Measurements from ENCODE around the gene TNFRSF8. TPM values are rescaled to one million over a fixed set of nuclear protein-coding genes. Genes with fewer than 3 reads are reported as not detected.
A peak's percentile ranks its signal among the peaks of the same experiment; 100 is the strongest.

Gene TNFRSF8
- total and polyA plus RNA-seq, 9 of the 15 experiments (the other 6 are each of a cell fraction or from before 2014, with no cell fraction given): 3.5 to 38.4 (median 17.1) TPM

DNA sequence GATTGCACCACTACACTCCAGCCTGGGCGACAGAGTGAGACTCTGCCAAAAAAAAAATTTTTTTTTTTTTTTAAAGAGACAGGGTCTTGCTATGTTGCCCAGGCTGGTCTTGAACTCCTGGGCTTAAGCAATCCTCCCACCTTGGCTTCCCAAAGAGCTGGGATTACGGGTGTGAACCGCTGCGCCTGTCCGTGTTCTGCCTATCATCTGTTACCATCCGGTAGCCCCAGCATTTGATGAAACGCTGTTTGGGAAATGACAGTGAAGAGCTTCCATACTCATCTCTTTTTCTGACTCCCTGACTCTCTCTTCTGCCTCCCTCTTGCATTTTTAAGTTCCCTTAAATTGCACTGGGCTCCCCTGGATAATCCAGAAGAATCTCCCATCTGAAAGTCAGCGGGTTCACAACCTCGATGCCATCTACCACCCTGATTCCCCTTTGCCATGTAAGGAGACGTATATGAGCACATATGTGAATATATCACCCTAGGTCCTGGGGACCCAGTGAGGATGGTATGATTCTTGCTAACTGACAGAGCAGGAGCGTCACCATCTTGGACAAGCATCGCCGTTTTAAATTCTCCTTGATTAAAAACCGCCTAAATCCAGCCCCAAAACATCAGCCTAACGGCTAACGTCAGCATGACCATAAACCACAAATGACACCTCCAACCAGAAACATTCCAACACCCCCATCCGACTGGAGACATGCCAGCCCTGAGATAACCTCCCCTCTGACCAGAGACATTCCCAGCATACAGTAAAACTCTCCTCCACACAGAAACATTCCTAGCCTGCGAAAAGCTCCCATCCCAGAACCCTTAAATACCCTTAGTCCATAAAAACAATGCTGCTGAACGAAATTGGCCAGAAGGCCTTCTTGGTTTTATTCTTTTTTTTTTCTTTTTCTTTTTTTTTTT lies 12.4 kb downstream of the TNFRSF8 start (continued):
- TF ChIP-seq, protein P1, sequence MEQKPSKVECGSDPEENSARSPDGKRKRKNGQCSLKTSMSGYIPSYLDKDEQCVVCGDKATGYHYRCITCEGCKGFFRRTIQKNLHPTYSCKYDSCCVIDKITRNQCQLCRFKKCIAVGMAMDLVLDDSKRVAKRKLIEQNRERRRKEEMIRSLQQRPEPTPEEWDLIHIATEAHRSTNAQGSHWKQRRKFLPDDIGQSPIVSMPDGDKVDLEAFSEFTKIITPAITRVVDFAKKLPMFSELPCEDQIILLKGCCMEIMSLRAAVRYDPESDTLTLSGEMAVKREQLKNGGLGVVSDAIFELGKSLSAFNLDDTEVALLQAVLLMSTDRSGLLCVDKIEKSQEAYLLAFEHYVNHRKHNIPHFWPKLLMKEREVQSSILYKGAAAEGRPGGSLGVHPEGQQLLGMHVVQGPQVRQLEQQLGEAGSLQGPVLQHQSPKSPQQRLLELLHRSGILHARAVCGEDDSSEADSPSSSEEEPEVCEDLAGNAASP (IDR thresholded peaks at IDR 0.05): no peak
- TF ChIP-seq, protein P2, sequence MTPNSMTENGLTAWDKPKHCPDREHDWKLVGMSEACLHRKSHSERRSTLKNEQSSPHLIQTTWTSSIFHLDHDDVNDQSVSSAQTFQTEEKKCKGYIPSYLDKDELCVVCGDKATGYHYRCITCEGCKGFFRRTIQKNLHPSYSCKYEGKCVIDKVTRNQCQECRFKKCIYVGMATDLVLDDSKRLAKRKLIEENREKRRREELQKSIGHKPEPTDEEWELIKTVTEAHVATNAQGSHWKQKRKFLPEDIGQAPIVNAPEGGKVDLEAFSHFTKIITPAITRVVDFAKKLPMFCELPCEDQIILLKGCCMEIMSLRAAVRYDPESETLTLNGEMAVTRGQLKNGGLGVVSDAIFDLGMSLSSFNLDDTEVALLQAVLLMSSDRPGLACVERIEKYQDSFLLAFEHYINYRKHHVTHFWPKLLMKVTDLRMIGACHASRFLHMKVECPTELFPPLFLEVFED (CRISPR knock-in tag; conservative IDR thresholded peaks at IDR 0.05): peak; percentile 96
- no peak for TF ChIP-seq YBX1 (IDR thresholded peaks at IDR 0.05)
- peak; percentile 99 for TF ChIP-seq HIVEP1 (CRISPR knock-in tag; IDR thresholded peaks at IDR 0.05)
- TF ChIP-seq RCOR1 (IDR thresholded peaks at IDR 0.05; ENCODE audit: borderline replicate concordance in 1 of 2, low read depth in 2 of 2, low read length in 2 of 2): peak in 1 of 2 experiments; percentile 85; a peak in 2 of 4 replicates
- 0 out of 2 replicates have a peak, but pooled peaks have one; percentile 30 for TF ChIP-seq NFATC3 (IDR thresholded peaks at IDR 0.05)
- TF ChIP-seq ZSCAN29 (IDR thresholded peaks at IDR 0.05): 0 out of 2 replicates have a peak, but pooled peaks have one; percentile 22
- TF ChIP-seq, protein P3, sequence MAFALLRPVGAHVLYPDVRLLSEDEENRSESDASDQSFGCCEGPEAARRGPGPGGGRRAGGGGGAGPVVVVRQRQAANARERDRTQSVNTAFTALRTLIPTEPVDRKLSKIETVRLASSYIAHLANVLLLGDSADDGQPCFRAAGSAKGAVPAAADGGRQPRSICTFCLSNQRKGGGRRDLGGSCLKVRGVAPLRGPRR (CRISPR knock-in tag; IDR thresholded peaks at IDR 0.05): peak; percentile 99
- TF ChIP-seq, protein P4, sequence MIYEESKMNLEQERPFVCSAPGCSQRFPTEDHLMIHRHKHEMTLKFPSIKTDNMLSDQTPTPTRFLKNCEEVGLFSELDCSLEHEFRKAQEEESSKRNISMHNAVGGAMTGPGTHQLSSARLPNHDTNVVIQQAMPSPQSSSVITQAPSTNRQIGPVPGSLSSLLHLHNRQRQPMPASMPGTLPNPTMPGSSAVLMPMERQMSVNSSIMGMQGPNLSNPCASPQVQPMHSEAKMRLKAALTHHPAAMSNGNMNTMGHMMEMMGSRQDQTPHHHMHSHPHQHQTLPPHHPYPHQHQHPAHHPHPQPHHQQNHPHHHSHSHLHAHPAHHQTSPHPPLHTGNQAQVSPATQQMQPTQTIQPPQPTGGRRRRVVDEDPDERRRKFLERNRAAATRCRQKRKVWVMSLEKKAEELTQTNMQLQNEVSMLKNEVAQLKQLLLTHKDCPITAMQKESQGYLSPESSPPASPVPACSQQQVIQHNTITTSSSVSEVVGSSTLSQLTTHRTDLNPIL (CRISPR knock-in tag; IDR thresholded peaks at IDR 0.05): peak; percentile 98
- 0 out of 2 replicates have a peak, but pooled peaks have one; percentile 29 for TF ChIP-seq ETV5 (CRISPR knock-in tag; IDR thresholded peaks at IDR 0.05; ENCODE audit: low read depth)
- TF ChIP-seq MEIS2 (IDR thresholded peaks at IDR 0.05; ENCODE audit: partially characterized antibody): peak; percentile 97
- peak; percentile 91 for TF ChIP-seq ZNF324 (CRISPR knock-in tag; IDR thresholded peaks at IDR 0.05)
- peak; percentile 39; the same call in 1 of the 2 replicates for TF ChIP-seq TAL1 (IDR thresholded peaks at IDR 0.05)
- no peak for TF ChIP-seq HNRNPH1 (optimal IDR thresholded peaks at IDR 0.05; ENCODE audit: low read depth, low read length)
- TF ChIP-seq ZNF146 (CRISPR knock-in tag; IDR thresholded peaks at IDR 0.05; ENCODE audit: unreplicated experiment): no peak
- TF ChIP-seq RBM17 (IDR thresholded peaks at IDR 0.05; ENCODE audit: borderline replicate concordance, low read depth, low read length): no peak
- TF ChIP-seq ATF1 (CRISPR knock-in tag; IDR thresholded peaks at IDR 0.05): no peak
- TF ChIP-seq ATF1 (tag; IDR thresholded peaks at IDR 0.05): peak; percentile 93
- no peak for TF ChIP-seq SMAD2 (IDR thresholded peaks at IDR 0.05; ENCODE audit: low read depth, low read length)
- peak; percentile 99 for TF ChIP-seq ZNF644 (tag; IDR thresholded peaks at IDR 0.05; ENCODE audit: low read depth)
- TF ChIP-seq NFE2 (IDR thresholded peaks at IDR 0.05; ENCODE audit: low read depth): peak; percentile 32; the same call in 1 of the 2 replicates
- TF ChIP-seq YY1 (IDR thresholded peaks at IDR 0.05; ENCODE audit: borderline replicate concordance in 1 of 3, control insufficient read depth in 1 of 3, extremely low read depth in 1 of 3, insufficient read depth in 3 of 3, insufficient read length in 1 of 3, insufficient replicate concordance in 2 of 3, low read depth in 1 of 3, low read length in 2 of 3): peak in 2 of 3 experiments; percentile 46 to 82
- TF ChIP-seq PRMT5 (CRISPR knock-in tag; IDR thresholded peaks at IDR 0.05): no peak
- TF ChIP-seq ZNF121 (CRISPR knock-in tag; conservative IDR thresholded peaks at IDR 0.05): peak; percentile 97
- TF ChIP-seq ELF4 (CRISPR knock-in tag; IDR thresholded peaks at IDR 0.05): peak; percentile 98
